Fibroblast of skin of back (primary cell): ENCODE results near the gene LRRC15.
A peak's percentile ranks its signal among the peaks of the same experiment; 100 is the strongest.

Experiments used
- DNase-seq: peaks from one replicate; pipeline ENCODE4 v3.0.0-alpha.2; 2013

LRRC15 gene

DNA sequence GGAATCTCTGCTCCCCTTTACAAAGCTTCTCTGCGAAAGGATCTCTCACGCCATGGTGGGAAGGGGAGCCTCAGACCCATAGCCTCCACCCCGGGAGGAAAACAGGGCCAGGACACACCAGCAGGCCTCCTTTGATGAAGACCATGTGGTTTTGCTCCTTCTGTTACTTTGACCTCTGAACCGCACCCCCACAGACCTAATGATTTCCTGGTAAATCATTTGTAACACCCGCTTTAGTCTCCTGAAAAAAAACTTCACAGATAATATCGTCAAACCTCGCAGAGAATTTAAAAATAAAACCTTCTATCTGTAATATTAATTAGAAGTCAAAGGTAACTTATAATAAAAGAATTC is 36.7 kb downstream of the LRRC15 start:
- no peak for DNase-seq

DNA sequence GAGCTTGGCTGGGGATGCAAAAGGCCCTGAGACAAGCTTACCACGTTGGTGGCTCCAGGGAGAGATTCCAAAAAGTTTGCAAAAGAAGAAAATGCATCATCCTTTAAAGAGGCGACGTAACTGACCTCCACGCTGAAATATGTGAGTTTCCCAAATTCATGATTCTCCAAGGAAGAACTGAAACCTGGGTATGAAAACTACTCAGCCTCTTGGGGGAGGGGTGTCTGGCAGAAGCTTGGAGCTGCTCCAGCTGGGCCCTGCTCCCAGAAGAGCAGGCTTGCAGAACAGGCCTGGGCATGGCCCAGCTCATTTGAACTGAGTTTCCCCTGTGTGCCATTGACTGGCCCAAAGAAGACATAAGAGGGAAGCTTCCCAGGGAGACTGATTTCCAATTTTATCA is 39.0 kb downstream of the LRRC15 start:
- DNase-seq = no peak

DNA sequence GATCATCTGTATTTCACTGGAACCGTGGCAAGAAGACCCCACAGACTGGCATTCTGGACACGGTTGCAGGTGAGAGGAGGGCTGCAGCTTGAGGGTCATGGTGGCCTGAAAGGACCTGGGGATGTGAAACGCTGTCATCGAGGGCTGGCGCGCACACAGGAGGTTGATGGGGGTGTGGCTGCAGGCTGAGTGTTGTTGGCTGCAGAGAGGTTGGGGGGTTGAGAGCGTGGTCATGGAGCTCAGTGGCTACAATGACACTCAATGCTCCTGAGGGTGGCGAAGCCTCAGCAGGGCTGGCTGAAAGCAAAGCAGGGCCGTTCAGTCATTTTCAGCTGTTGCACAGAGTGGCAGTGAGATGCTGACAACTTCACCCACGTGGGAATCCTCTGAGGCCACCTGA is 39.4 kb downstream of the LRRC15 start:
- no peak for DNase-seq

DNA sequence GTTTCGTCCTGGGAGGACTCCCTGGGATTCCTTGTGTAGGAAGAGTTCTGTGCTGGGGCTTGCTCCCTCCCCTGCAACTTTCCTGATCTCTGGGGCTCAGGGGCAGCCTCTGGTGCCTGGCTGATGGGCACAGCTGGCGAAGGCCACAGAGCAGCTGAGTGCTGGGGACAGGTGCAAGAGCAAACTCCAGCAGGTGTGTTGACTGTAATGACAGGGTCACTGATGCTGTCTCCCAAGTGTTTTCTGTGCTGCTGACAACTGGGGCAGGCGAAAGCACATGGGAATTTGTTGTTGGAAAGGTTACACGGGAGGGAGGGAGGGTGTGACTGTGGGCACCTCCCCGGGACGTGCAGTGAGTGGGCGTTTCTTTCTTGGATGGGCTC is 40.0 kb downstream of the LRRC15 start:
- no peak for DNase-seq

DNA sequence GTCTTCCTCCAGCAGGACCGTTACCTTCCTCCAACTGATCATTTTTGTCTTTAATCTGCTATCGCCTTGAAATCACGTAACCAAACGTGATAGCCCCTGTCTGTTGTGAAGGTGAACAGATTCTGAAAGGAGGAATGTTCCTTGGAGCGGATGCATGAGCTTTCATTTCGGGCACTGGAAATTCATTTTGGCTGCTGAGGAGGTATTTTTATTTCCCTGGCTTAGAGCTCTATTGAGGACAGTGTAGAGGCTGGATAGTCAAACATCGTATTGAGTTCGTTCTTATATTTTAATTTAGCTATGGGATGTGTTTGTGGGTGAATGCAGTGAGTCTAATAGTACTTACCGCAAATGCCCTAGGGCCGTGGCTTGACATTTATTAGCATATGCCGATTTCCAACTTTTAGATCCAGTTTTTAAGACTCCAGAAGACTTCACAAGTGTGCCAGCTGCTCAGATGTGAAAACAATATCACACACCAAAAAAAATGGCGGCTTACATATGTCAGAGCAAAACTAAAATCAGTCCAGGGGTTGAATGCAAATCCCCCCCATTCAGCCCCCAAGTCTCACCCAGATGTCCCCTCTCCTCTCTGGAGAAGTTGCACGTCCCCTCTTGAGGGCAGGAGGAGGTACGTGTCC is 40.5 kb downstream of the LRRC15 start:
- no peak for DNase-seq

DNA sequence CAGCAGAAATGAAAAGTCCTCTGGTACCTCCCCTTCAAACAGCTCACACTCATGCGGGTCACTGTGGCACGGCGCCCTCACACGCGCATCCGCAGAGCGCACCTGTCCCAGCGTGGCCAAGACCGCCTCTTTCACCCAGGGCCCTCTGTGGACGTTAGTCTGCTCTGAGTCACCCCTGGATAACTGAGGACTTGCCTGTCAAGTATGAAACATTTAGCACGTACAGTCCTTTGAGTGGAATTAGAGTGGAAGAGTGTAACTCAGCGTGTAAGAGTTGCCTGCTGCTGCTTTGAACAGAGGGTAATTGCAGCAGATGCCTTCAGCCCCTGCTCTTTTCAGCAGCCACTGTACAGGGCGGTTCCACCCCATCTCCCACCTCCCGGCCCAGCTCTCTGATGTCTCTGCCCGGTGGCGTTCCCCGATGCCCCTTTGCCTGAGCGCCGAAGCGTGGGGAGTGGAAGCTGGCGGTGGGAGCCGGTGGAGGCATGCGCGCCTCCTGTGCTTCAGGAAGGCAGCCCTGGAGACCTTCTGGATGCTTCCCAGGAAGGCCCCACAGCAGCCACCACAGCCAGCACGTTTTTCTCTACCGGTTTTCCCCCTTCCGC is 41.4 kb downstream of the LRRC15 start:
- peak; percentile 66 for DNase-seq

DNA sequence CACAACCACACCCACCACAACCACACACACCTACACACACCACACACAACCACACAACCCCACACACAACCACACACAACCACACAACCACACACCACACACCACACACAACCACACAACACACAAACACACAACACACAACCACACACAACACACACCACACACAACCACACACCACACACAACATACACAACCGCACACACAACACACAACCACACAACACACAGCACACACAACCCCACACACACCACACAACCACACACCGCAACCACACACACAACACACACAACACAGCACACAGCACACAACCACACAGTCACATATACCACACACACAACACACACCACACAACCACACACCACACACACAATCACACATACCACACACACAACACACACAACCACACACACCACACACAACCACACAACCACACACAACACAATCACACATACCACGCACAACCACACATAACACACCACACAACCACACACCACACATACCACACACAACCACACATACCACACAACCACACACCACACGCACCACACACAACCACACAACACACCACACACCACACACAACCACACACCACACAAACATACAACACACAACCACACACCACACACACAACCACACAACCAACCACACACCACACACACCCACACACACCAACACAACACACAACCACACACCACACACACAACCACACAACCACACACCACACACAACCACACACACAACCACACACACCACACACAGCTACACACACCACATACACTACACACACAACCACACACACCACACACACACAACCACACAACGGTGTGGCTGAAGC is 42.1 kb downstream of the LRRC15 start:
- no peak for DNase-seq

DNA sequence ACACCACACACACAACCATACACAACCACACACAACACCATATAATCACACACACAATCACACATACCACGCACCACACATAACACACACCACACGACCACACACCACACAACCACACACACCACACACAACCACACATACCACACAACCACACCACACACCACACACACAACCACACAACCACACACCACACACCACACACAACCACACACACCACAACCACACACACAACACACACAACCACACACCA is 42.6 kb downstream of the LRRC15 start:
- no peak for DNase-seq

DNA sequence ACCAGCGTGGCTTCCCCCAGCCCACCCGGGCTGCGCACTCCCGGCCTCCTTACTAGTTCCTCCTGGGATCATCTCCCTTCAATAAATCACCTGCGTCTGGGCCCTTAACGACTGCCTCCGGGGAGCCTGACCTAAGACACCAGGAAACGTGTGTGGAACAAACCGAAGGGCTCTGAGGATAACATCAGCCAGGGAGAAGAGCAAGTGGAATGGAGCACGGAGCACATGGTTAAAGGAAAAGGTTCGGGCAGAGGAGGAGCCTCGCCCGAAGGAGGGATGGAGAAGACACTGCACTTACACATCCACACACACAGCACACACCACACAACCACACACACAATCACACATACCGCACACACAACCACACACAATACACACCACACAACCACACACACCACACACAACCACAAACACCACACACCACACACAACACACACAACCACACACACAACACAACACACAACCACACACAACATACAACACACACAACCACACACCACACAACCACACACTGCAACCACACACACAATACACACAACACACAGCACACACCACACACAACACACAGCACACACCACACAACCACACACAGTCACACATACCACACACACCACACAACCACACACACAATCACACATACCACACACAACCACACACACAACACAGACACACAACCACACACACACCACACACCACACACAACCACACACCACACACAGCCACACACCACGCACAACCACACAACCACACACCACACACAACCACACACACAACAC is 43.2 kb downstream of the LRRC15 start:
- no peak for DNase-seq

DNA sequence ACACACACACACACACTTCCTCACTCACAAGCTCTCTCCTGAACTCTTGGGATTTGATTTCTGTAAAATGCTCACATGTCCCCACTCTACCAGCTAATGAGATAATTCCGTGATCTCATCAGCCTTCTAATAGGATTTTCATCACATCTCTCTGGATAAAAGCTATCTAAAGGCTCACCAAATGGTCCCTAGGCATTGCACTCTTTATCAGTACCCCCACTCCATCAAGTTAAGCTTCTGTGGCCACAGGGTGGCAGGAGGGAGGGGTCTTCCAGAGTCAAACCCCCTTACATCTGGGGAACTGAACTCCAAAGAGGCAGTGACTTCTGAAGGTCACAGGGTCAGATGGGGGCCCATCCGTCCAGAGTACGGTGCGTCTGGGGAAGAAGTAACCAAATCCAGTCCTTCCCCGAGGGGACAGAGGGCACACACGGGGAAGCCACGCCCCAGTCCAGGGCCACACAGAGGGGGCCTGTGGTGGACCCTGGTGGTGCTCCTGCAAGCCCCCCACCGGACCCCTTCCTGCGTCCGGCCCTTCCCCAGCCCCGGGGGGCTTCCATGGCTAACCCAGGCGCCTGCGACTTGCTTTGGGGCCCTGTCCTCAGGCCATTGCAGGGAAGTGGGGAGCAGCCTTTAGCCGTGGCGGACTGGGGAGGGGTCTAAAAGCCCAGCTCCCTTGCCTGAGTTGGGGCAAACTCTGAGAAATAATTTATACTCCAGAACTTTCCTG is 44.0 kb downstream of the LRRC15 start:
- DNase-seq = no peak

DNA sequence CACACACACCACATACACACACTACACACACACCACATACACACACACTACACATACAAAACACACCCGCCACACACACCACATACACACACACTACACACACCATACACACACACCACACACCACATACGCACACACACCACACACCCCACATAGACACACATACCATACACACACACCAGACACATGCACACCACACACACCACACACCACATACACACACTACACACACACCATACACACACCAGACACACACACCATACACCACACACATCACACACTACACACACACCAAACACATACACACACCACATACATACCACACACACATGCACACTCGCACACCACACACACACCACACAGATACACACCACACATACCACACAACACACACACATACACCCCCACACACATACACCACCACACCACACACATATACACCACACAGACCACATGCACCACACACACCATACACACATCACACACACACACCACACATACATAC is 44.7 kb downstream of the LRRC15 start:
- DNase-seq = no peak

DNA sequence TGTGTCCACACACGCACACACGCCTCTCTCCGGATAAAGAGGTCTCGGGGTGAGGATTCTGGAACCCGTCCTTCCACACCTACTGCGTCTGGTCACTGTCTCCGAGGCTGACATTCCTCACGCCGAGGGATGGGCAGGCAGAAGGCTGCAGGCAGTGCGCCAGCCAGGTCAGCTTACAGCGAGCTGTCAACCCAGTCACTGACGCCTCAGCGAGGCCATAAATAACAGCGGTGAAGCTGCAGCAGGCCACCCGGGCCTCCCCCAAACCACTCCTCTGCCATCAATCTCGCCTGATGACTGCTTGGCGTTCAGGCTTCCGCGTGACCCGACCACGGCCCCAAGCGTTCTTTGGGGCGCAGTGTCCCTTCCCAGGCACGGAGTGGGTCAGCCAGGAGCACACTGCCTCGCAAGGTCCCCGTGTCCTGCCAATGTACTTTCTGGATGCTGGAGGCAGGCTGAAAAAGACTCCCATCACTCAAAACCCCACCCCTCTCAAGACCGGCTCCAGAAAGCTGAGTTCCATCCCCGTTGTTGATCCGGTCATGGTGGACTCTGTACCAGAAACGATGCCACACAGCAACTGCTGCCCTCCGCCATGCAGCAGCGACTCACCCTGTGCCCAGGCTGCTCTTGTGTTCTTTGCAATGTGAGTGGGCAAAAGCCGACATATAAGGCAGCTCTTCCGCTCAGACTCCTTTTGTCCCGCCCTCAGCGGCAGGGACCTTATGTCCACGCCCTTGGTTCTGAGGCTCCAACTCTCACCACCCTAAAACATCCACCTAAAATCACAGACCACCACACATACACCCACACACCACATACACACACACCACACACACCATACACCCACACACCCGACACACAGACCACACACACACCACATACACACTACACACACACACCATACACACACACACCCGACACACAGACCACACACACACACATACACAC is 45.5 kb downstream of the LRRC15 start:
- DNase-seq = peak; percentile 60

DNA sequence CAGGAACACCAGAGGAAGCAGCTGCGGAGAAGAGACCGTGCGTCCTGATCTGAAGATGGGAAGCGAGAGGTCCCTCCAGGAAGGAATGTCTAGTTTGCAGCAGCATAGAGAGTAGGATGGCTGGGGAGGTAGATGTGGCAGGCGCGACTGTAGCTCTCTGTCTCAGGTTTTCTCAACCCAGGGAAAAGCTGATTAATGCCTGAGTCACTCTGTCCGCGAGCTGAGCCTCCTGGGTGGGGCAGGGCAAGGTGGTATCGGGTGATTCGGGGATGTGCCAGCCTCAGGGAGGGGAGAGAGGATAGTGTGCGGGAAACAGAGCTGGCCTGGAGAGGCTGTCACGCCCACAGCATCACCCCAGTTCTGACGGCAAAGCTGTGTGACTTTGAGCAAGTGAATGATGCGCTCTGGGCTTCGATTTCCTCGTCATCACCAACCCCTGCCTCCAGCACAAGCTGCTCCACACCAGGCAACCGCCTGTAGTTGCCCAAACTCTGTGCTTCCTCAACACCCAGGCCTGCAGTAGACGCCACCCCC is 46.8 kb downstream of the LRRC15 start:
- peak; percentile 74 for DNase-seq

DNA sequence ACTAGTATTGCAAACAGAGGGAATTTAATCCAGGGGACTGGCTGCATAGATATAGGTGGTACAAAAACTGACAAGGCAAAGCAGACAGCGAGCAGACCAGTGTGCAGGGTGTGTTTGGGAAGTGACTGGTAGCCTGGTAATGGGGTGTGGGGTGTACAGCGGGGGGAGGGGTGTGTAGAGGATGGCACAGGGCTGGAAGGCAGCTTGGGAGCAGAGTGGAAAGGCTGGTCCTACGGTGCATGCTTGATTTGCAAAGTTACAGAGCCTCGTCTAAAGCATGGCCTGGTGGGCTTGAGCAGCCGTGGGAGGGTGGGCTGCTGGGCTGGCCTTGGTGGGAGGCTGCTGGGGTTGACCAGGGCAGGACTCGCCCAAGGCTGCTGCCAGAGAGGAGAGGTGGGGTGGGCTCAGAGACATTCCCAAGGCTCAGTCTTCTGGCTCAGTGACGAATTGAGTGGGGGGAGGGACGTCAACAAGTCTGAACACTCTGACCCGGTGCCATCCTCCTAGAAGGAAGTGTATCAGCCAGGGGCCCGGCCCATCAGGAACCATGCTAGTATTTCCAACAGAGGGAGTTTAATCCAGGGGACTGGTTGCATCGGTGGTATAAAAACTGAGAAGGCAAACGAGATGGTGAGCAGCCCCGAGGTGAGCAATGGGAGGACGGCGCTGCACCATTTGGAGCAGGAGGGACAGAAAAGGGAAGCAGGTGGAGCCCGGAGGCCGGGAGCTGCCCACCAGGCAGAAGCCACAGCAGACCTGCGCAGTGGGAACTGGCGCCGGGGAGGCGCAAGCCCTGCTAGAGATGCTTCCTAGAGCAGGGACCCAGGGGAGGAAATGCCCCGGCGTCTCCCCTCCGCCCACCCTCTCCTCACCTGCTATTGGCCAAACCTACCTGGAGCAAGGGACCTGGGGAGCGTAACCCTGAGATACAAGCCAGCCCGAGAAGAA is 47.6 kb downstream of the LRRC15 start:
- DNase-seq = no peak

DNA sequence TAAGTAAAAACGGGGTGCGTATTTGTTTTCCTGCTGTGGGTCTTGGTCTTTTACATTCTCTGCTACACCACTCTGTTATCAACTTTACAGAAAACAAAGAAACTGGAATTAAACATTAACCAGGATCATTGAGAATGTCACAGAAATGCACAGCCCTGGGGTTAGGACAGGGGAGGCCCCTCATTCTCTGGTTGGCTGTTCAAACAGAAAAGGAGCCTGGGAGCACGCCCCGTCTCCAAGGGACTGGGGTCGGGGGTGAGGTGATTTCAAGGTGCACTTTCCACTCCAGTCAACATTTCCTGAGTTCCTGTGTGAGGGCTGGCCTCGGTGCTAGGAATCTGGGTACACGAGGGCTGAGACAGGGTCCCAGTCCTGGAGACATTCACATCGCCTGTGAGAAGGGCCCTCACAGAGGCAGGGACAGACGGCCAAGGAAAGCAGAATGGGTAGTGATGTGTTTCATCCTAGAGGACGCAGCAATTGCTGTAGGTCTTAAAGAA is 48.7 kb downstream of the LRRC15 start:
- no peak for DNase-seq

DNA sequence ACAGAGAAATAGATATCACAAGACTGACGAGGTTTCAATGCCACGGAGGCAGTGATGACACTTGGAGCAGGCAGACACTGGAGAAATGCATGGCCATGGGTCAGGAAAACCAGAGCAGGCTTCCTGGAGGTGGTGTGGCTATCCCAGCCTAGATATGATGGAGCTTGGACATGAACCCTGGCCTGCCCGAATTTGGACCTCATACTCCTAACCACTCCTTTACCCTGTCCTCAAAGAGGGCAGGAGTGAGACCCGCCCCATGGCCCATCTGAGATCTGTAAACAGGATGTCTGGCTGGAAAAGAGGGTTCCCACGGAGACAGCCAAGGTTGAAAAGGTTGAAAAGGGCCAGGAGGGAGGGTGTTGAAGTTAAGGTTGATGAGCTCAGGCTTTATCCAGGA is 49.4 kb downstream of the LRRC15 start:
- no peak for DNase-seq

DNA sequence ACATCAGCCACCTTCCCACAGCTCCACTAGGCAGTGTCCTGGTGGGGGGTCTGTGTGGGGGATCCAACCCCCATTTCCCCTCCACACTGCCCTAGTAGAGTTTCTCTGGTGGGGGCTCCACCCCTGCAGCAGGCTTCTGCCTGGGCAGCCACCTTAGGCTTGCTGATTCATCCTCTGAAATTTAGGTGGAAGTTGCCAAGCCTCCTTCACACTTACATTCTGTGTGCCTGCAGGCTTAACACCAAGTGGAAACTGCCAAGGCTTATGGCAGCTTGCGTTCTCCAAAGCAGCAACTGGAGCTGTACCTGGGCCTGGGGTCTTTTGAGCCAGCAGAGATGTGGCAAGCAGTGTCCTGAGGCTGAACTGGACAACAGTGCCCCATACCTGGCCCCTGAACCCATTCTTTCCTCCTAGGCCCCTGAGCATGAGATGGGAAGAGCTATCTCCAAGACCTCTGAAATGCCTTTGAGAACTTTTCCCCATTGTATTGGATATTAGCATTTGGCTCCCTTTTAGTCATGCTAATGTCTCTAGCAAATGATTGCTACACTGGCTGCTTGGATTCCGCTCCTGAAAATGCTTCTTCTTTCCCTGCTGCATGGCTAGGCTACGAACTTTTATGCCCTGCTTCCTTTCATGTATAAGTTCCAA is 50.9 kb downstream of the LRRC15 start:
- DNase-seq = no peak

DNA sequence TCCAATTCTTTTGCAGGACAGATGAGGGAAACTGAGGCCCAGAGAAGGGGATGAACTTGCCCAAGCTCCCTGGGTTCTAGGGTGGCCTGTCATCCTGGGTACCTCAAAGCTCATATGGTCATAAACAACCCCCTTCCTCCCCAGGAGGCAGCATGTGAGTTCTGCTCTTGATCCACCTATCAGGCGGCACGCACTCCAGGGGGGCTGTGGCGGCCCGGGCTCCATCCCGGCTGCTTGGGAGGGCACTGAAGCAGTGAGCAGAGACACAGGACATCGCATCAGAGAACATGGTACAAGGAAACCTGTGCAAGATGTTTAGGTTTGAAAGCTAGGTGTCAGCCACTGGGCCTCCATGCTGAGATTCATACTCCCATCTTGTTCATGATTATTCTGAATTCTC is 52.6 kb downstream of the LRRC15 start:
- DNase-seq = no peak

DNA sequence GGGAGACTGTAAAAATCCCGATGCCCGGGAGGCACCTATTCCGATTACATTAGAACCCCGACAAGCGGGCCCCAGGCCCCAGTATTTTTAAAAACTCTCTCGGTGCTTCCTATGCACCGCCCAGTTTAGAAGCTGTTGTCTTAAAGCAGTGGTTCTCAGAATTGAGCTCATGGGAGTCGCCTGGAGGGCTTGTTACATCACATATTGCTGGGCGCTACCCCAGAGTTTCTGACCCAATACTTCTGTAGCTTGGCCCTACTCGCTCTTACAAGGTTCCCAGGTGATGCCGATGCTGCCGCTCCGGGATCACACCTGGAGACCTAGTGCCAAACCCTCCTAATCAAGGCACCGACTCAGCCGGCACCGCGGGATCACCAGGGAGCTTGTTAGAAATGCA is 53.6 kb downstream of the LRRC15 start:
- peak; percentile 17 for DNase-seq
